Putamen (tissue), 1 donor: Measurements from ENCODE around the gene BRCA2.

Source experiments
- DNase-seq: peaks from one replicate; pipeline ENCODE4 v3.0.0-alpha.2; 2016; ENCODE audit warnings: low spot score

BRCA2 gene

GRCh38 chr13:32315238-32316027 lies at the start of gene BRCA2, which contains the start of gene ZAR1L:
Gene BRCA2 (plus strand): TSS chr13:32315508. CDS start chr13:32316461, 953 bp downstream.
Gene ZAR1L (minus strand): TSS chr13:32315363. CDS start chr13:32311925, 3,438 bp downstream.
- DNase-seq, result peak; percentile 86

DNA sequence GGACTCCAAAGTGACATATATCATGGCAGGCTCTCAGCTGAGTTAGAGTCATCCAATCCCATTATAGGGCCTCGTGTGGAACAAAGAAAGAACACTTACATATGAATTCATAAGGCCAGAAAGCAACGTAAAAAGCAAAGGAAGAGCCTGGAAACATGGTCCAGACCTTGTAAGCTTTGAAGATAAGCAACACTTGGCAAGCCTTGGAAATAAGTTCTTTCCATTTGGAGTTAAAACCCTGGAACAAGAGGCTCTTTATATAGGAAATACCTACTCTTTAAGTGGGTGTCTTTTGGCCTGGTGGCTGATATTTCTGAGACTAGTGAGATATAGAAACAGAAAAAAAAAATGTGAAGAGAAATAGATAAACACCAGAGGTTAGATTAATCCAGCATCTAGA lies 49.6 kb upstream of the BRCA2 start:
- DNase-seq, result no peak

DNA sequence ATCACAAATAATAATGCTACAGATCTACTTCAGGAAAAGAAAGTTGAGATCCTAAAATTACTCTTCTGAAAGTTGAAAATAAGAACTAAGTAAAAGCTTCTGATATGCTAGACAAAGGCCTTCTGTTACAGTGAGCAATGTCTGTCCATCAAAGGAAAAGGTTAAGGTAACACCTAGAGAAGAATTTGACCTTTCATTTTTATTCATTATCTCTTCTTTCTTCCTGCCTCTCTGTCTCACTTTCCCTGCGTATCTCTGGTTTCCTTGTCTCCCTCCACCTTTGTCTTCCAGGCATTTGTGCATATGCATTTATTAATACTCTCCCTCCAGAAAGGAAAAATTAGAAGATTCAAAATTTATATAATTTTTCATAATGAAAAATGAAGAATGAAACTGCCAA lies 49.2 kb upstream of the BRCA2 start:
- DNase-seq, result no peak

GRCh38 chr13:32267836-32268439 lies 47.4 kb upstream of the BRCA2 start:
- no peak for DNase-seq

DNA sequence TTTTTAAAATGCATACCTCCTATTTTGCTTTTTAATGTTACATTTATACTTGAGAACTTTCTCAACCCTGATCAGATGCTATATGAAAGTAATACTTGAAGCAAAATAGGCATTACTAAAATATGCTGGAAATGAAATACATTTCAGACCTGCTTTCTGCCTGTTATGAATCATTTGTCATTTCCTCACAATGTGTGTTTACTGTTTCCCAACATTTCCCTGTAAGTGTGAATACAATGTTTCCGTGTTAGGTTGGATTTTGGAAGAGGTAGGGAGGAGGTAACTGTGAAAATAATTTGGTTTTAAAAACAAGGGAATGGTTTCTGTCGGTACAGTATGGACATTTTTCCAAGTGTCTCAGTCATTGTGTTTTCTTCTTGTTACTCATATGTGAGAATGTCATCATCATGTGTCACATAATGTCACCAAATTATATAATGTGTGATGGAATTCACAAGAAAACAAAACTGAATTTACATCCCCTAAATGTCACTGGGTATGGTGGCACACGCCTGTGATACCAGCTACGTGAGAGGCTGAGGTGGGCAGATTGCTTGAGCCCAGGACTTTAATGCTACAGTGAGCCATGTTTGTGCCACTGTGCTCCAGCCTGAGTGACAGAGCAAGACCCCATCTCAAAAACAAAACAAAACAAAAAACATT lies 43.2 kb upstream of the BRCA2 start:
- no peak for DNase-seq

DNA sequence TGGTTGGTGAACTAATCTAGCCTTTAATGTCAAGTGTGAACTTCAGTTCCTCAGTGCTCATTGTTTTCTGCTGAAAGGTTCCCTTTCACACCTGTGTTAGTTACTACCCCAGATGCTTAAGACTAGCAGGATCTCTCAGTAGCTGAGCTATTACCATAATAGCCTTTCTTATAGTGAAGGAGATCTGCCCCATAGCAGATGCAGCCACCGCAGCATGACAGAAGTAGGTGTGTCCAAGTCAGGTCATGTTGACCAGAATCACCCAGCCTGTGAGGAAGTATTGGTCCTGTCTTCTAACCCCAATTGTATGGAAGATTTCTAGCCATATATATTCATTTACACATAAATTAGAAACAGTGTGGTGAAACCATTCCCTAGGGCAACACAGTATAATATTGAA lies 37.5 kb upstream of the BRCA2 start:
- no peak for DNase-seq

DNA sequence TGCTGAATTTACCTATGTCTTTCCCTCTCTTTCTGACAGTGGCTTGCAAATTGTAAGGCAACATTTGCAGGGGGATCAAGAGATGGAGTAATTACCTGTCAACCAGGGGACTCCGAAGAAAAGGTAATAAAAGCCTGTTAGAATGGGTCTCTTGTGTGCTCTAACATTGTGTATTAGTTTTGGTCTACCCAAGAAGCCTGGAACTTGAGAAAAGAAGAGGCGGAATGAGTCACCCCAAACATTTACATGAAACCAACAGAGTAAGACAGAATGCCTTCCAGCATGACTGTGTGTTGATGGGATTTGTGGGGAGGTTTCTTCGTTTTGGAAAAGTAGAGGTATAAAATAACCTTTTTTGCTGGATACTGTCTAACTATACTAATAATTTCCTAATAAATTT lies 36.9 kb upstream of the BRCA2 start:
- no peak for DNase-seq

DNA sequence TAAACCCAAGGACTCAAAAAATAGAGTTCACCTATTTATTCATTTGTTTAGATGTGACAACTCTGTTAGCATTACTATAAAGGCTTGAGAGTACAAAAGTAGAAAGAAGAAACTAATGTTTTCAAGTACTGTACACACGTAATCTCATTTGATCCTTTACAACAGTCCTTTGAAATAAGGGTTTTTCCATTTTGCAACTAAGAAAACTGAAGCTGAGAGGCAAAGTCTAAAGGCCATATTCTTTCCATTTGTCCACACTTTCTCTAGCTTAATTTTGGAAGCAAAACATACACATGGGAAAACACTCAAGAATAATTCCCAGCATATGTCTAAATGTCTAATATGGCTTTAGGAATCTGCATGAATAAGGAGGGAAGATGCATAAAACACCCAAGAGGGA lies 34.2 kb upstream of the BRCA2 start:
- DNase-seq, result no peak

DNA sequence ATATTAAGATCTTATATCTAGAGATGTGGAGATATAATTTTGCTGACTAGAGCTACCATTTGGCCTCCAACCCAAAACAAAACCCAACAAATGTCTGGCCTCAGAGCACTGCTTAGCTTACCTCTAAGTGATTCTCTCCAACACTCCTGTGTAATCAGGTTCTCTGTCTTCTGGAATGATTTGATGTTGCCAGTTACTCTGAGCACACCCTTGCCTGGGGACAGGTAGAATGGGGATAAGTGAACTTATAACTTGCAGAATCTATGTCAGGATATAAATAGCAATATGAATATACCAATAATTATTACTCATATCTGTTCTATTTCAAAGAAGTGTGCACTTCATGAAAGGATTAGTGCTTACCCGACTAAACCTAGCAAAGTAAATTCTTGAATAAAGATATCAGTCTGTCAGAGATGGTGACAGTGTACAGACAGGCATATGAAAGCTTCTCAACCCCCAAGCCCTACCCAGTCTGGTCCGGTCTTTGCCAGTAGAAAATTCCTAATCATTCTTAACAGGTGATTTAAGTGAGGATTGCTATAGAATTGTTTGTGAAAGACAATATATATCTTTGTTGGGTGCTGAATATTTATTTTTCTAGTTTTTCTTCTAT lies 33.1 kb upstream of the BRCA2 start:
- no peak for DNase-seq

GRCh38 chr13:32284927-32285632 lies 30.2 kb upstream of the BRCA2 start:
- DNase-seq, result peak; percentile 35

DNA sequence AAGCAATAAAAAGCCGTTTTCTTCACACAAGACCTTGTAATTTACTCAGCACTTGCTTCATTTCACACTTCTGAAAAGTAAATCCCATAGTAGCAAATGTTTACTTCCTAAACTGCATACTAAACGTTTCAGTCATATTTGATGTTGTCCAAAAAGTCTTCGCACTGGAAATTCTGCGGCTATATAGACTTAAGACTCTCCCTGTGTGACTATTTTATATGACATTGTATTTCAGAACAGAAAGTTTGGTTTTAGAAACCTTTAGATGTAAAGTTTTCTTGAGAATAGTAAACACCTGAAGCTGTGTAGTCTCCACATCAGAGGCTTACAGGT lies 29.7 kb upstream of the BRCA2 start:
- no peak for DNase-seq

- DNase-seq, result no peak
These were observed 18.1 kb upstream of the BRCA2 start for GRCh38 chr13:32297206-32297605.

DNA sequence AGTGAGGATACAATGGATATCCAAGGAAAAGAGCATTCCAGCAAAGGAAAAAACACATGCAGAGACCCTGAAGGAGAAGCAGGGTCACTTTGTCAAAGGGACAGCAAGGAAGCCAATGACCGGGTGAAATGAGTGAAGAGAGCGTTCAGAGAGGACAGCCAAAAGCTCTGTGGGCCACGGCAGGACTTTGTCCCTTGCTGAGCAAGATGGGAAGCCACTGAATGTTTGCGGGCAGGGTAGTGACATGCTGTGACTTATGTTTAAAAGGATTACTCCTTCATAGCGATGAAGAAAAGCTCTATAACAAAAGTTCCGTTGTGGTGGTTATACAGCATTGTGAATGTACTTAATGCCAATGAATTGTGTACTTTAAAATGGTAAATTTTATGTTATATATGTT lies 16.6 kb upstream of the BRCA2 start:
- no peak for DNase-seq

- DNase-seq, result no peak
These were observed 15.4 kb upstream of the BRCA2 start for GRCh38 chr13:32299893-32300292.

DNA sequence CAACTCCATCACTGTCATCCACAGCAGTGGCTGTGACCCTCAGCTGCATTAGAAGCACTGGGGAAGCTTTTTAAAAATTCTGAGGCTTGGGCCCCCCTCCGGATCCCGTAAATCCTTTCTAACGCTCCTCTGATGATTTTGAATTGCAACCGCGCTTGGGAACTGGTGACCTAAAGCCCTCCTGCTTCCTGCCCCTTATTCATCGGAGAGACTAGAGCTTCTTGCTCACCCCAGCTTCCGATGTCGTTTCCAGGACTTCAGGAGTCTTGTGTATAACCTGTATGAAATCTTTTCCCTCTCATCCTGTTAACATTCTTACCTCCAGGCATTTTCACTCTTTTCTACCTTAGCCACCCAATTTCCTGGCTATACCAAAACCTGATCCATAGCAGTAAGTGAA lies 14.9 kb upstream of the BRCA2 start:
- DNase-seq, result no peak

- DNase-seq, result no peak
These were observed 14.4 kb upstream of the BRCA2 start for GRCh38 chr13:32300920-32301319.

- no peak for DNase-seq
These were observed 12.8 kb upstream of the BRCA2 start for GRCh38 chr13:32302461-32302860.

GRCh38 chr13:32305646-32306045 lies 9.7 kb upstream of the BRCA2 start:
- DNase-seq, result no peak

DNA sequence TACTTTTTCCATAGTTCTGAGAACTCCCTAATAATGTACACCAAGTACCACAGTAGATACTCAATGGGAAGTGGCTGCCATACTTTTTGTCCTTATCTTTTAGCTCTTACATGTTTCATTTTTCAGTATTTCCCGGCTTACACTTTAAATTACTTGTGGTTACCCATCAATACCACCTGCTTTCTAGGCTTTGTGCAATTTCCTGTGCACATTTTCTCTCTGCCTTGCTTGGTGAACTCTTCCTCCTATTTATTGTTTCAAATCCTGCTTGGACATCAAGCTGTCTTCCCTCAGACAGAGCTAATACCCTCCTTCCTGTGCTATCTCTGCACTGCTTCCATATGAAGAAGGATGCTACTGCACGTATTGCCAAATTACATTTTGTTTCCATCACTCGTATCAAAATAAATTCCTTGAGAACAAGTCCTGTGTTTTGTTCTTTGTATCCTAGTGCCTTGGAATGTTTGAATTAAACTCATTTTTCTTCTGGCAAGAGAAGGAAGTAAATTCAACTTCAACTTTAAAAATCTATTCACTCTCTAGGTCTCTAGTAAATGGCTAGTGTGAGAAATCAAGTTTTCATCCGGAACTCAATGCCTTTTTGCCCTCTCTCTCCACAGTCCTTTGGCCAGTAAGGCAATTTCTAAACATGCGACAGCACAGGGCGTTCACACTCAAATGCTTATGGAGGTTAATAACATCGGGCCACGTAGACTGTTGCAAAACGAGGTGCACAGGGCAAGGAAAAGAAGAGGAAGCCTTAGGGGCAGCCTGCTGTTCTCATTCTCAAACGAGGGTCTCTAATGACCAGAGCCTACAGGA lies 5.8 kb upstream of the BRCA2 start:
- DNase-seq, result no peak

DNA sequence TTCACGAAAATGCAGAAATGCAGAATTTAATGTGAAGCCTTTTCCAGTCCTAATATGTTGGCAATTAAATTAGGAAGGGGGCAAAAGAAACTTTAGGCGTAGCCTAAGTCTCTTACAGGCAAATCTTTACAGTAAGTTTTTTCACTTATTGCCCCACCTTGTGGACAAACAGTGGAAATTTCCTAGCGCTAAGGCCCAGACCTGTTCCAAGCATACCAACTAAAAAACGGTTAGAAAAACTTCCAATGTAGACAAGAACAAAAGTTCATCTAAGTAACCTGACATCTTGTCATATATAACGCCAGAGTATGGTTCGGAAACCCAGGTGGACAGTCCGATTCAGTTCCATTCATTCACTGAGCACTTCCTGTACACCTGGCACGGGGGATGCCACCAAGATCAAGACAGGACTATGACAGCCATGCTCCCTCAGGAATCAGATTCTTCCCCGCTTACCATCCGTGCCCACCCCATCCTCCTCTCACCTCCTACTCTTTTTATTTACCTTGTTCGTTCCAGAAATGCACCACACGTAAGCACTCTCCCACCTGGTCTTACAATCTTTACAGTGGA lies 5.1 kb upstream of the BRCA2 start:
- DNase-seq, result peak; percentile 39
